NB4 (cell line): ENCODE measurements around the gene FKBP5.

Experiments
- CTCF ChIP-seq: IDR thresholded peaks from one replicate; pipeline ENCODE4 v1.5.1; 2012; ENCODE audit warnings: low read depth, low read length
- MAX ChIP-seq: IDR thresholded peaks from 2 replicates; pipeline ENCODE4 v1.6.1; 2011; ENCODE audit warnings: low read depth, low read length
- MYC ChIP-seq: IDR thresholded peaks from 2 replicates; pipeline ENCODE4 v1.6.1; 2011; ENCODE audit warnings: low read depth, low read length
- POLR2A ChIP-seq: IDR thresholded peaks from 2 replicates; pipeline ENCODE4 v1.6.1; 2011; ENCODE audit warnings: mild to moderate bottlenecking; ENCODE audit not compliant: insufficient read length; ENCODE audit errors: extremely low read depth

GRCh38 chr6:35596448-35597442 lies 92.0 kb downstream of the FKBP5 start:
- TF ChIP-seq MAX (no peak), POLR2A (no peak), CTCF (no peak), MYC (no peak)
